ENCODE results near the gene BST1. TPM values are rescaled to one million over a fixed set of nuclear protein-coding genes. Genes with fewer than 3 reads are reported as not detected.

The BST1 gene
- total RNA-seq, 1 experiment from 2014 or later, result 3.0 TPM

- BruUV-seq (replicated peaks), result no TSS peak
- H3K36me3 ChIP-seq (ENCODE audit: control insufficient read depth, insufficient read depth, low read length), result peaks cover 9% of the 10 kb centered on the region; the same call in 1 of the 2 replicates
- TF ChIP-seq TCF7L2 (IDR thresholded peaks at IDR 0.05; ENCODE audit: low read depth, low read length) (no peak), SIN3A (IDR thresholded peaks at IDR 0.05; ENCODE audit: borderline replicate concordance, insufficient read depth, low read depth, low read length) (no peak), POLR2AphosphoS5 (IDR thresholded peaks at IDR 0.05; ENCODE audit: low read depth, low read length) (no peak), CTCF (IDR thresholded peaks at IDR 0.05) (no peak), REST (IDR thresholded peaks at IDR 0.05; ENCODE audit: insufficient read depth in 1 of 2, low read depth in 2 of 2, low read length in 1 of 2) (no peak)
- no peaks in the 10 kb centered on the region for H3K4me1 ChIP-seq (ENCODE audit: control insufficient read depth, insufficient read depth, low read length)
- ChIA-PET CTCF (no interaction called here), POLR2A (interaction anchor here (1.1 kb wide), 1 partner anchor 10 kb away, joined by 4 read pairs; the partner anchor contains the start of gene FAM200B)
- H3K9me3 ChIP-seq (ENCODE audit: control insufficient read depth, insufficient read depth, low read depth, low read length), result no peaks in the 10 kb centered on the region
- H3K27ac ChIP-seq (ENCODE audit: low read length), result no peak overlapping the region
- DNase-seq (ENCODE audit: low read depth, low spot score) (no peak), ATAC-seq (no peak)
- H3K27me3 ChIP-seq (ENCODE audit: control insufficient read depth, insufficient read depth, low read length), result no peaks in the 10 kb centered on the region
- H3K4me3 ChIP-seq (ENCODE audit: low read depth in 2 of 2, low read length in 2 of 2), result no peak overlapping the region
- in situ Hi-C loops (cut with HindIII; ENCODE audit: low pct_unique_long_range_greater_than_20kb, low sequenced_read_pairs), result no loop called here
- intact Hi-C loops (cut with micrococcal nuclease; ENCODE audit: unreplicated experiment), result no loop called here
Measured at GRCh38 chr4:15691346-15692135, 11.3 kb upstream of the BST1 start.

GRCh38 chr4:15692602-15693001 is 10.3 kb upstream of the BST1 start:
- Histone ChIP-seq H3K27ac (ENCODE audit: low read length) (no peak overlapping the region), H3K36me3 (ENCODE audit: control insufficient read depth, insufficient read depth, low read length) (peaks cover 3% of the 10 kb centered on the region; the same call in 1 of the 2 replicates), H3K27me3 (ENCODE audit: control insufficient read depth, insufficient read depth, low read length) (no peaks in the 10 kb centered on the region), H3K4me3 (ENCODE audit: low read depth in 2 of 2, low read length in 2 of 2) (no peak overlapping the region), H3K4me1 (ENCODE audit: control insufficient read depth, insufficient read depth, low read length) (no peaks in the 10 kb centered on the region), H3K9me3 (ENCODE audit: control insufficient read depth, insufficient read depth, low read depth, low read length) (no peaks in the 10 kb centered on the region)
- POLR2A ChIA-PET, result no interaction called here
- ATAC-seq, result no peak
- intact Hi-C loops (cut with micrococcal nuclease; ENCODE audit: unreplicated experiment) (no loop called here), in situ Hi-C loops (cut with HindIII; ENCODE audit: low pct_unique_long_range_greater_than_20kb, low sequenced_read_pairs) (no loop called here)
- no TSS peak for BruUV-seq (replicated peaks)
- CTCF ChIA-PET, result no interaction called here
- TF ChIP-seq REST (IDR thresholded peaks at IDR 0.05; ENCODE audit: insufficient read depth in 1 of 2, low read depth in 2 of 2, low read length in 1 of 2) (no peak), CTCF (IDR thresholded peaks at IDR 0.05) (no peak), TCF7L2 (IDR thresholded peaks at IDR 0.05; ENCODE audit: low read depth, low read length) (no peak), SIN3A (IDR thresholded peaks at IDR 0.05; ENCODE audit: borderline replicate concordance, insufficient read depth, low read depth, low read length) (no peak), POLR2AphosphoS5 (IDR thresholded peaks at IDR 0.05; ENCODE audit: low read depth, low read length) (no peak)
- no peak for DNase-seq (ENCODE audit: low read depth, low spot score)
